Fibroblast of the aortic adventitia (primary cell): Measurements from ENCODE around the gene PSME3. TPM values are rescaled to one million over a fixed set of nuclear protein-coding genes. Genes with fewer than 3 reads are reported as not detected.
"Not testable (repeated sequence)": the region's sequence is repeated elsewhere in the genome, so short reads cannot be mapped to it uniquely, and the experiment has no call there.

ENCODE experiments used
- DNase-seq: peaks from one replicate; pipeline ENCODE4 v3.0.0-alpha.2; 2010; ENCODE audit warnings: low read depth
- H3K4me3 ChIP-seq: 2 replicates; pipeline ENCODE4 v1.5.1; 2011; ENCODE audit warnings: low read depth, mild to moderate bottlenecking, control low read depth, low read length, moderate library complexity
- CTCF ChIP-seq: IDR thresholded peaks from 2 replicates; pipeline ENCODE4 v1.5.1; 2011; ENCODE audit warnings: mild to moderate bottlenecking, low read length, control low read depth, inconsistent platforms; ENCODE audit not compliant: insufficient read depth
- total RNA-seq: library from RNA; depleted of rRNA; stranded (reverse); fragments of >200 nt; gene quantifications from 2 replicates; pipeline ENCODE4 v1.2.3, GENCODE V29; 2012; ENCODE audit warnings: low replicate concordance

PSME3 gene
- total RNA-seq, 1 donor, result 101 TPM

- no peak within 1 kb of the TSS for H3K4me3 ChIP-seq
- DNase-seq, result no peak
- no peak for TF ChIP-seq CTCF
Observed at GRCh38 chr17:42850954-42851353, 17.8 kb downstream of the PSME3 start, which contains the start of gene AOC3. Gene AOC3 (plus strand): TSS chr17:42851199. CDS start chr17:42851344, 145 bp downstream.

GRCh38 chr17:42851371-42852240 is 18.4 kb downstream of the PSME3 start:
- H3K4me3 ChIP-seq, DNase-seq: not testable (repeated sequence)

- no peak for DNase-seq
- no peak for TF ChIP-seq CTCF
Observed at GRCh38 chr17:42852351-42852750, 19.2 kb downstream of the PSME3 start.

GRCh38 chr17:42853004-42853403 is 19.8 kb downstream of the PSME3 start:
- no peak for TF ChIP-seq CTCF

More at GRCh38 chr17:42852351-42852750, 19.2 kb downstream of the PSME3 start:
- H3K4me3 ChIP-seq, result no peak overlapping the region

GRCh38 chr17:42853597-42853967 is 20.4 kb downstream of the PSME3 start:
- no peak for TF ChIP-seq CTCF
- H3K4me3 ChIP-seq, result no peak overlapping the region
- no peak for DNase-seq

More at GRCh38 chr17:42853004-42853403, 19.8 kb downstream of the PSME3 start:
- DNase-seq, result no peak
- no peak overlapping the region for H3K4me3 ChIP-seq

- no peak overlapping the region for H3K4me3 ChIP-seq
- no peak for DNase-seq
- TF ChIP-seq CTCF, result no peak
Observed at GRCh38 chr17:42853968-42854790, 21.0 kb downstream of the PSME3 start.

- TF ChIP-seq CTCF, result no peak
- H3K4me3 ChIP-seq, result no peak overlapping the region
- DNase-seq, result no peak
Observed at GRCh38 chr17:42855048-42855596, 21.9 kb downstream of the PSME3 start.

- not testable (repeated sequence) for DNase-seq
Observed at GRCh38 chr17:42856093-42856492, 22.9 kb downstream of the PSME3 start.

GRCh38 chr17:42856516-42856915 is 23.3 kb downstream of the PSME3 start:
- DNase-seq, H3K4me3 ChIP-seq: not testable (repeated sequence)

More at GRCh38 chr17:42856093-42856492, 22.9 kb downstream of the PSME3 start:
- not testable (repeated sequence) for H3K4me3 ChIP-seq
